ENCODE data around the gene COL25A1.

COL25A1 gene

GRCh38 chr4:109290918-109291317 lies 11.5 kb downstream of the COL25A1 start:
- DNase-seq, result no peak

GRCh38 chr4:109278594-109279031 lies 23.8 kb downstream of the COL25A1 start:
- peak; percentile 70 for DNase-seq

- DNase-seq, result no peak
Observed at GRCh38 chr4:109276482-109277095, 25.9 kb downstream of the COL25A1 start.

- no peak for DNase-seq
Observed at GRCh38 chr4:109275066-109275745, 27.3 kb downstream of the COL25A1 start.

- peak; percentile 10 for DNase-seq
Observed at GRCh38 chr4:109266891-109267290, 35.6 kb downstream of the COL25A1 start.

GRCh38 chr4:109266236-109266635 lies 36.2 kb downstream of the COL25A1 start:
- DNase-seq, result no peak

- DNase-seq, result no peak
Observed at GRCh38 chr4:109263721-109264120, 38.7 kb downstream of the COL25A1 start.

GRCh38 chr4:109256818-109257217 lies 45.6 kb downstream of the COL25A1 start:
- no peak for DNase-seq

- DNase-seq, result no peak
Observed at GRCh38 chr4:109254845-109255244, 47.6 kb downstream of the COL25A1 start.

GRCh38 chr4:109251396-109251795 lies 51.1 kb downstream of the COL25A1 start:
- no peak for DNase-seq

- no peak for DNase-seq
Observed at GRCh38 chr4:109248322-109248900, 54.0 kb downstream of the COL25A1 start.

GRCh38 chr4:109243871-109244270 lies 58.6 kb downstream of the COL25A1 start:
- no peak for DNase-seq

- no peak for DNase-seq
Observed at GRCh38 chr4:109238746-109239145, 63.7 kb downstream of the COL25A1 start.

GRCh38 chr4:109235683-109236082 lies 66.8 kb downstream of the COL25A1 start:
- DNase-seq, result no peak

- DNase-seq, result no peak
Observed at GRCh38 chr4:109234596-109234995, 67.9 kb downstream of the COL25A1 start.

- DNase-seq, result no peak
Observed at GRCh38 chr4:109233570-109233969, 68.9 kb downstream of the COL25A1 start.

- no peak for DNase-seq
Observed at GRCh38 chr4:109232681-109233080, 69.8 kb downstream of the COL25A1 start.

GRCh38 chr4:109231331-109231730 lies 71.1 kb downstream of the COL25A1 start:
- no peak for DNase-seq

- no peak for DNase-seq
Observed at GRCh38 chr4:109229028-109229427, 73.4 kb downstream of the COL25A1 start.

- DNase-seq, result no peak
Observed at GRCh38 chr4:109218288-109218687, 84.2 kb downstream of the COL25A1 start.

- peak; percentile 6 for DNase-seq
Observed at GRCh38 chr4:109216085-109216696, 86.3 kb downstream of the COL25A1 start.

- no peak for DNase-seq
Observed at GRCh38 chr4:109215506-109215905, 87.0 kb downstream of the COL25A1 start.

GRCh38 chr4:109214622-109215301 lies 87.7 kb downstream of the COL25A1 start:
- DNase-seq, result no peak

All from NCI-H82 (cell line).